HS-27A (cell line): ENCODE measurements around the gene MRPL44.

Source experiments
- DNase-seq: peaks from one replicate; pipeline ENCODE4 v3.0.0-alpha.2; 2012; ENCODE audit warnings: low read depth, missing footprints

MRPL44 gene

GRCh38 chr2:223957092-223957851 is at the start of gene MRPL44:
MRPL44 (plus strand) TSS chr2:223957463; CDS start chr2:223957473, 10 bp downstream.
- DNase-seq = no peak

DNA sequence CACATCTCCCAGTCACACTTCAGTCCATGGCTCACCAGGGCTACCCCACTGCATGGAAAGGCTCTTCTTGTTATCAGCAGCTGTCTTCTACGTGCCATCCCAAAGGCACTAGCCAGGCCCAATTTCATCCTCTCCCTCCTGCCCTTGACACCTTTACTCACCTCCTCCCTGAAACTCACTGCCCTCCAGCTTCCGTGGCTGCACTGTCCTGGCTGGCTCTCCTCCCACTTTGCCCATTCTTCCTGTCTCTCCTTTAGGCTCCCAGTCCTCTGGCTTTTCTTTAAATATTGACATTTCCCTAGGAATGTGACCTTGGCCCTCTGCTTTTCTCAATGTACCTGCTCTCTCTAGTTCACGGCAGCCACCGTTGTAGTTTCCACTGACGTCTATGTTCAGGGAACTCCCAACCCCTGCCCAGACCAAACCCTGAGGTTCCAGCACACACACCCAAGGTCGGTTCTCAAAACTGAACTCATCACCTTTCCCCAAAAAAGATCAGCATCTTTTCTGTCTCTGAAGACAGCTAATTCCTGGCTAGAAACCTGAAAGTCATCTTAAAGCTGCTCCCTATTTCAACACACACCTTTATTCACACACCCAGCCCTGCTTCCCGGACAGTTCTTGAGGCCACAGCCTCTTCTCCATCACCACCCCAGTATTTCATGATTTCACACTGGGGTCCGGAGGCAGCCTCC is 48.8 kb upstream of the MRPL44 start:
- DNase-seq = no peak

GRCh38 chr2:223909001-223909741 is 48.1 kb upstream of the MRPL44 start:
- no peak for DNase-seq

DNA sequence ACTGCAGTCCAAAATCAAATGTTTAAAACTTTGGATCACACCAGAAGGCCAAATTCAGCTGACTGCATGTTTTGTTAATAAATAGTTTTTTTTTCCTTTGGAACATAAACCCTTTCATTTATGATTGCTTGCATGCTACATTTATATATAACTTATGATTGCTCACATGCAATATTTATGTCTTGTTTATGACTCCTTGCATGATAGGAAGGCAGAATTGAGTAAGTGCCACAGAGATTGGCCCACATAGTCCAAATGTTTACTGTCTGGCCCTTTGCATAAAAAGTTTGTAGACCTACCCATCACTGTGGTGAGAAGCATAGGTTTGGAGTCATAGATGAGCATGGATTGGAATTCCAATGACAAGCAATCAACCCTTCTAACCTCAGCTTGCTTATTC is 42.9 kb upstream of the MRPL44 start:
- DNase-seq = no peak

DNA sequence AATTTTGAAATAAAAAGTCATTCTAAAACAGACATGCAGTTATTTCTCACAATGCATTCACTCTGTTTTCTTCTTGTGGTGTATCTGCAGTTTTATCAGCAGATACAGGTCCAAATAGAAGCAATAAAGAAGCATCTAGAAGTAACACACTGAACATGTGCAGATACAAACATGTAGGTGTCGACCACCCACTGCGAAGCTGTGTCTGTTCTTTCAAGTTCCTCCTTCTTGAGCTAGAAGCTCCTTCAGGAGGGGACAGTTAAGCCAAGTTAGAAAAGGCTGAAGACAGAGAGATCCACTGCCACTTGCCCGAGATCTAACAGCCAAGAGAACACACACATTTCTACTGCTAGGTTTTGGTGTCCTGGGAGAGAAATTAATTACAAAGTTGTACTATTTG is 42.2 kb upstream of the MRPL44 start:
- no peak for DNase-seq

GRCh38 chr2:223916181-223916920 is 40.9 kb upstream of the MRPL44 start:
- no peak for DNase-seq

DNA sequence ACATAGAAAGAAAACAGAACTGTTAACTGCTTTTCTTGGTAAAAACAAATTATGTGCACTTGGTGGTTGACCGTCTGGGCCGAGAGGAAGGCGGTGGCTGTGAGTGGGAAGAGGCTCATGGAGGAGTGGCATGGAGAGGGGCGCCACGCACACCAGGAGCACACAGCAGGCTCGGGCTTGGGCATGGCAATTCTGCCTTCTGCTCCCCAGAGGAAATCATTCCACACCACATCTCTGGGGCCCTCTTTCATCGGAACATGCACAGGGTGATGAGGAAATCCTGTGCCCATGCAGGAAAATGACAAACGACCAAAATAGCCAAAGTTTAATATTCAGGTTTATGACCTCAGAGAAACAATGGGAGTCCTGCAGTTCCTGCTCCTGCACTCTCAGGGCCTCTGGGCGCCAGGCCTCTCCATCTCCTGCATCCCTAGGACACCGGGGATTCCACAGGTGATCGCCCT is 38.6 kb upstream of the MRPL44 start:
- no peak for DNase-seq

DNA sequence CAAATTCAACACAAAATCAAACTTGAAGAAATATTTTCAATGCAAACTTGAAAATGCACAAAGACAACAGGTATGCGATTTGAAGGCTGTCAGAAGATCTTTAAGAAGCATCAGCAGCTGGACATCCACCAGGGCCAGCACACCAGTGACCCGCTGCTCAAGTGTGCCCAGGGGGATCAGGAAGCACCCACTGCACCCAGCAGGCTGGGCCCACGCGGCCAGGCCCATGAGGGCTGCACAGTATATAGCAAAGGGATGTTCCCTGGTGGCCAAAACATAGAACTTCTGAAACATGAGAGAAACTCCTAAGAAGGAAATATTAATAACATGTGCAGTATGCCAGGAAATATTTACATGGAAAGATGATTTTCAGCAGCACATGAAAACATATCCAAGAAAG is 37.2 kb upstream of the MRPL44 start:
- DNase-seq = no peak

DNA sequence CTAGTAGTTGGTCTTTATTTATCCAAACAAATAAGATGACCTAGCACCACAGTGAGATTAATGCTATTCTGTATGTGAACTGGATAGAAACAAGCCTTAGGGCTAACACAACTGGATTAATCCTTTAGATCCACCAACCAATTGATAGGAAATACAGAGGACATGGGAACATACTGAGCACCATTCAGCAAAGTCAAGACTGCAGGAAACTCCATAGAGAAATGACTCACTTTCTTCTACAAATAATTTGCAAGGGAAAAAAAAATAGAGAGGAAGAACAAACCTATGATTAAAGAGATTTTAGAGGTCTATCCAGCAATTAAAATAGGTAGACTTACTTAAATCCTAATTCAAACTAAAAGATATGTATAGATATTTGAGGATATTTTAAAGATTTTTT is 36.1 kb upstream of the MRPL44 start:
- DNase-seq = no peak

DNA sequence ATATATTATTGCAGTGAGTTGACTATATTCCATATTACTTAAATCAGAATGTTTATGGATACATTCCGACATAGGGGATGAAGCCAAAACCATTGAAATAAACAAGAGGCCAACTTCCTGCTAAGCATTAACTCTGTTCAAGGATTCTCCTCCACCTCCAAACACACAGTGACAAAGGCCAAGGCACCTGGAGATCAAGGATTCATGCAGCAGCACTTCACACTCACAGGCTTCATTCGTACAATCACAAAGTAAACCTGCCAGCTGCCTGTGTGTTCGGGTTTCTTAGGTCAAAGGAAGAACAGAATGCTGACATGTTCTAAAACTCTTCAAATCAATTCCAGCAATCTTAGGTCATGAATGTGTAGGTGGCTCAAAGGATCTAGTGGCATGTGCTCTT is 35.0 kb upstream of the MRPL44 start:
- no peak for DNase-seq

GRCh38 chr2:223923976-223924375 is 33.3 kb upstream of the MRPL44 start:
- no peak for DNase-seq

- no peak for DNase-seq
Measured at GRCh38 chr2:223925106-223925505, 32.2 kb upstream of the MRPL44 start.

GRCh38 chr2:223928113-223929006 is 28.9 kb upstream of the MRPL44 start:
- DNase-seq = no peak

DNA sequence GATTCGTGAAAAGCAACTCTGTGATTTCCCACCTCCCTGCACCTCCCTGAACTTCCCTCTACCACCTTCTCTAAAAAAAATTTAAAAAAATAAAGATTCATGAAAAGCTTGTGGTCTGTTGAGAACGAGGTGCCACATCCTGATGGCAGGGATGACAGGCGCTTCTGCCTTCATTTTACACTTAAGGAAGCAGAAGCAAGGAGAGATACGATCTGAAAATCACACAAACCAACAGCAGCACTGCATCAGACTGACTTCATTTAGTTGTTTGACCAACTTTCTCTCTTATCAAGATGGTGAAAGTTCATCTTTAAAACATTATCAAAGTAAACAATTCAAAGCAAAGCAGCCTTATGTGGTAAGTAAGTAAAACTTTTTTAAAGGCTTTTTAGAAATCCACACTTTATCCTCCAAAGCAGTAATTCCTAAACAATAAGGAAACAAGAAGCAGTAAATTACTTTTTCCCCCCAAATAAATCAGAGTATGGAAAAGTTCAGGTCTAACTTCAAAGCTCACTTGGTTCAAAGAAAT is 27.6 kb upstream of the MRPL44 start:
- DNase-seq = no peak

- DNase-seq = no peak
Measured at GRCh38 chr2:223930103-223930976, 26.9 kb upstream of the MRPL44 start.

- no peak for DNase-seq
Measured at GRCh38 chr2:223932816-223933800, 24.2 kb upstream of the MRPL44 start.

DNA sequence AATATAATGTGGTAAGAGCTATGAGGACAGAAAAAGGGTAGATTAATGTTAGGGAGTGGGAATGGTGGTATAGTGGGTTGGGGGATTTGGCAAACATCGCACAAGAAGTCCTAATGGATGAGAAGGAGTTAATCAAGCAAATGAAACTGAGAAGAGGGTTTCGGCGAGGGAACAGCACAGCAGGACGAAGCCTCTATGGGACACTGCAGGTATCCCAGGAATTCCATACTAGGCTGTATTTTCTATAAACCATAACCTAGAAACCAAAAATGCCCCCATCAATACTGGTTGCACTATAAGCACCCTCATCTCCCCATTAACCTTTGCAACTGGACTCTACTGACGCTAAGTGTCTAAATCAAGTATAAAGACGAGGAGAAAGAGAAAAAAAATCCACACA is 22.4 kb upstream of the MRPL44 start:
- no peak for DNase-seq

GRCh38 chr2:223935459-223936125 is 21.7 kb upstream of the MRPL44 start:
- DNase-seq = no peak
